Measurements from ENCODE around the gene PDE4B.

PDE4B gene

DNA sequence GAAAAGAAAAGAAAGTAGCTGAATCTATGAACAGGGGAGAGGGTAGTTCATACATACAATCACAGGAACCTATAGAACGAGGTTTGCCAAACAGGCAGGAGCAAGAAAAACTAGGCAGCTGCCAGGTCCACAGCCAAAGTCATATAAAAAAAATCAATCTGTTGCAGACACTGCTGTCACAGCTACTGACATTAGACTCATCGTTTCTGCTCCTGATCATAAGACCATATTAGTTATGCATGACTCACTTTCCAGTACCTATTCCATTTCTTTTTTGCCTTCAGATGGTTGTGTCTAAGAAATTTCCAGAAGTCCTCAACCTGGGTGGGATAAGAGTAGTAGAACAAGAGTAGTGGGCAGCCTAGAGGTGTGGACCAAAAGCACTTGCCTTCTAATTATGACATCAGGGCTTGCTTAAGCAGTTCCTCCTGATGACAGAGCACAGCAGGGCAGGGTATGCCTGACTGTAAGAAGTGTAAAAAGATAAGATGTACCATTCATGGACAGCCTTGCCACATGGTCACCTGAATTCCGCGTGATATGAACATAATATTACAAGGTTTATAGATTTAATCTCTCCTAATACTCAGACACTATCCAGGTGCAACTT lies 418.0 kb downstream of the PDE4B start:
- Histone ChIP-seq H3K9ac (ENCODE audit: low read length) (no peak overlapping the region), H3K27me3 (ENCODE audit: control insufficient read depth, insufficient read depth, low read length) (no peaks in the 10 kb centered on the region), H3K4me1 (ENCODE audit: control insufficient read depth, insufficient read depth, low read length) (peaks cover 15% of the 10 kb centered on the region), H3K27ac (ENCODE audit: low read depth, low read length) (no peak overlapping the region), H3K4me3 (ENCODE audit: low read length) (no peak overlapping the region), H3K36me3 (ENCODE audit: control insufficient read depth, insufficient read depth, low read length) (no peaks in the 10 kb centered on the region)

DNA sequence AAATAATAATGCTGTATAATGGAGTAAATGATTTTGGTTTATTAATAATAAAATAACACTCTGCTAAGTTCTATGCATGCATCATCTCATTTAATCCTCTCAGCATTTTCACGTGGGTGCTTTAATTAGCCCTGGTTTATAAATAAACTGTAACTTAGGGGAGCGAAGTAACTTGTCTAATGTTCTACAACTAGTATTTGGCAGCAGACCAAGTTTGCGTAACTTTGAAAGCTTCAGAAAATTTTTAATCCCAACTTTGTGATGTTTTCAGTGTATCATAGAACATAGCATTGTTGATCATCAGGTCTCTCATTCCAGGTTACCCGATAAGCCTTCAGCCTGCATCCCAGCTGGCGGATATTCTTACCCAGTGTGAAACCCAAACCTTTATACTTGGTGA lies 418.8 kb downstream of the PDE4B start:
- no peaks in the 10 kb centered on the region for H3K27me3 ChIP-seq (ENCODE audit: control insufficient read depth, insufficient read depth, low read length)

DNA sequence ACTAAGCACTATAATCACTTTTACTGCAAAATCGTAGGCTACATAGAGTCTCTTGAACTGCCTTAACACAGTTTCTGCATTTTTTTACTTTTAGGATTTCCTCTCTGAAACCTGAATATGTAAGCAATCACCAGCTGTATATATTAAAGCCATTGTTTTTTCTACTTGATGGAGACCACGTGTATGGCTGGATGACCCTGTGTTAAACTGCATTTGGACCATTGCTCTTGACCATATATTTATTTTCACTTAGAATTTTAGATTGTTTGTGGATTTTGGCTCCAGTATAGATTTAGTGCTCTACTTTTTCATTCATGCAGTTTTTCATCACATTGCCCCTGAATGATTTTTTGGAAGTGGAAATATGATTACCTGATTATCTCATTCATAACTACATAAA lies 420.8 kb downstream of the PDE4B start:
- no peak overlapping the region for H3K9ac ChIP-seq (ENCODE audit: low read length)
- H3K36me3 ChIP-seq (ENCODE audit: control insufficient read depth, insufficient read depth, low read length) = no peaks in the 10 kb centered on the region
- H3K4me1 ChIP-seq (ENCODE audit: control insufficient read depth, insufficient read depth, low read length) = peaks cover 2% of the 10 kb centered on the region
- H3K27me3 ChIP-seq (ENCODE audit: control insufficient read depth, insufficient read depth, low read length) = no peaks in the 10 kb centered on the region
- H3K4me3 ChIP-seq (ENCODE audit: low read length) = no peak overlapping the region
- H3K27ac ChIP-seq (ENCODE audit: low read depth, low read length) = no peak overlapping the region

More for the DNA sequence above, 418.8 kb downstream of the PDE4B start:
- Histone ChIP-seq H3K9ac (ENCODE audit: low read length) (no peak overlapping the region), H3K4me1 (ENCODE audit: control insufficient read depth, insufficient read depth, low read length) (peaks cover 15% of the 10 kb centered on the region), H3K27ac (ENCODE audit: low read depth, low read length) (no peak overlapping the region), H3K4me3 (ENCODE audit: low read length) (no peak overlapping the region), H3K36me3 (ENCODE audit: control insufficient read depth, insufficient read depth, low read length) (no peaks in the 10 kb centered on the region)

DNA sequence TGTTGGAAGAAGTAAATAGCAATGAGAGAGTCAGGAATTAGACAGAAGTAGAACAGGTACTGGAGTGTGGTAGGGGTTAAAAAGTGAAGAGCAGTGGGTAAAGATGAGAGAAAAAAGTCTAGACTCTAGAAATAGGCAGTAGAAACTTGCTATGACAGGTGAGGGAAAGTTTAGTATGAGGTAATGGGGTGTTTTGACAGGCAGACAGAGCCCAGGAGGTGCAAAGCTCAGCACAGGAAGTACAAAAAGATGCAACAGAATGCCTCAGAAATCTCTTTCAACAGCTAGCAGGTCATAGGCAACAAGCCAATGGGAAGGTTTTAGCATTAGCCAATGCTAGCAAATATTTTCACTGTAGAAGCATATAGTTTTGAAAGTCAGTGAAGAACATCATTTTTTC lies 422.2 kb downstream of the PDE4B start:
- Histone ChIP-seq H3K9ac (ENCODE audit: low read length) (no peak overlapping the region), H3K36me3 (ENCODE audit: control insufficient read depth, insufficient read depth, low read length) (no peaks in the 10 kb centered on the region), H3K27me3 (ENCODE audit: control insufficient read depth, insufficient read depth, low read length) (no peaks in the 10 kb centered on the region), H3K4me1 (ENCODE audit: control insufficient read depth, insufficient read depth, low read length) (no peaks in the 10 kb centered on the region), H3K4me3 (ENCODE audit: low read length) (no peak overlapping the region), H3K27ac (ENCODE audit: low read depth, low read length) (no peak overlapping the region)

DNA sequence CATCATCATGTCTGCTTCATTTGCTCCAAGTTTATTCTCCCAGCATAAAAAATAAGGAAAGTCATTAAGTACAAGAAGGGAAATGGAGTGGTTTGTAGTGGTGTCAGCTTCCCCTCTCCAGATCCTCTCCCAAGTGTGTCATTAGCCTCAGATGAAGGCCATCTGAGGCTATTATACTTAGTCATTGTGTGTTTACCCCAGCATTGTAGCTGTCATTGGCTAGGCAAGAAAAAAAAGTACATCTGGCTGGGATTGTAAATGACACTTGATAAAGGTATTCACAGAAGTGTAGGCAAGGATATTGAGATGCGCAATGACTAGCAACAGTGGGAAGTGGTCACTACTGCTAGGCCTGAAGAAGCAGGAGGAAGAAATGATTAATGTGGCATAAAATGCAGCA lies 424.3 kb downstream of the PDE4B start:
- H3K4me1 ChIP-seq (ENCODE audit: control insufficient read depth, insufficient read depth, low read length) = no peaks in the 10 kb centered on the region
- H3K36me3 ChIP-seq (ENCODE audit: control insufficient read depth, insufficient read depth, low read length) = no peaks in the 10 kb centered on the region
- H3K27ac ChIP-seq (ENCODE audit: low read depth, low read length) = no peak overlapping the region
- H3K9ac ChIP-seq (ENCODE audit: low read length) = no peak overlapping the region
- no peak overlapping the region for H3K4me3 ChIP-seq (ENCODE audit: low read length)
- no peaks in the 10 kb centered on the region for H3K27me3 ChIP-seq (ENCODE audit: control insufficient read depth, insufficient read depth, low read length)

DNA sequence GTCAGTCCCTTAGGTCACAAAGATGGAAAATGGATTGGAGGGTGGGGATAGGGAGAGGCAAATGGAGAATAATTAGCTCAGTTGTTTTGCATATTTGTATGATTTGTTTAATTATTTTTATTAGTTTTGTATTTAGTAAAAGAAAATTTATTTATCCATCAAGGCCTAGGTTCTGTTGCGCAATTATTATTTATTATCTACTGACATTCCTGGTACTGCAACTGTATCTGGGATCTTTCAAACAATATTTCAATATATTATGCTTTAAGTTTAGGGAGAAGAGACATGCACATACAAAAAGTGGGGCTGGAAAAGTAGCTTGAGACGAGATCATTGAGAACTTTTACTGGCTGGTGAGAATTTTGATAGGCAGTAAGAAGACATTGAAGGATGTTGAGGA lies 424.9 kb downstream of the PDE4B start:
- Histone ChIP-seq H3K4me3 (ENCODE audit: low read length) (no peak overlapping the region), H3K27ac (ENCODE audit: low read depth, low read length) (no peak overlapping the region)

DNA sequence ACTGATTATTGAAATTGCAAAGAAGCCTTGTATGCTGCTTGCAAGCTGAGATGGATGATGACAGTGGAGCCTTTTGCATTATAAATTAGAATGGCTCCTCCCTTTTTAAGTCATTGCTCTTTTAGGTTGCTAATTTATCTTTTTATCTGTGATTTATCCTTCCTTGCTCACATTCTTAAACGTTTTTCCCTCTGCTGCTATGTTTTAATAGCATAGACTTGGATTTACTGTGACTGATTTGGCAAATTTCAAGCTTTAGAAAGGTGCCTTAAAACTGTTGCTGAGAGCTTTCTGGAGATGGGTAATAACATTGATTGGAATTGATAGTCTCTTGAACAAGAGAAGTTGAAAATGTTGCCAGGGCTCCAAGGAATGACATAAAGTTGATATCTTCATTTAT lies 427.8 kb downstream of the PDE4B start:
- no peaks in the 10 kb centered on the region for H3K27me3 ChIP-seq (ENCODE audit: control insufficient read depth, insufficient read depth, low read length)
- no peak overlapping the region for H3K4me3 ChIP-seq (ENCODE audit: low read length)
- H3K4me1 ChIP-seq (ENCODE audit: control insufficient read depth, insufficient read depth, low read length) = no peaks in the 10 kb centered on the region
- no peak overlapping the region for H3K9ac ChIP-seq (ENCODE audit: low read length)
- H3K27ac ChIP-seq (ENCODE audit: low read depth, low read length) = no peak overlapping the region
- no peaks in the 10 kb centered on the region for H3K36me3 ChIP-seq (ENCODE audit: control insufficient read depth, insufficient read depth, low read length)

More for the DNA sequence above, 424.9 kb downstream of the PDE4B start:
- Histone ChIP-seq H3K27me3 (ENCODE audit: control insufficient read depth, insufficient read depth, low read length) (no peaks in the 10 kb centered on the region), H3K4me1 (ENCODE audit: control insufficient read depth, insufficient read depth, low read length) (no peaks in the 10 kb centered on the region), H3K36me3 (ENCODE audit: control insufficient read depth, insufficient read depth, low read length) (no peaks in the 10 kb centered on the region), H3K9ac (ENCODE audit: low read length) (no peak overlapping the region)

DNA sequence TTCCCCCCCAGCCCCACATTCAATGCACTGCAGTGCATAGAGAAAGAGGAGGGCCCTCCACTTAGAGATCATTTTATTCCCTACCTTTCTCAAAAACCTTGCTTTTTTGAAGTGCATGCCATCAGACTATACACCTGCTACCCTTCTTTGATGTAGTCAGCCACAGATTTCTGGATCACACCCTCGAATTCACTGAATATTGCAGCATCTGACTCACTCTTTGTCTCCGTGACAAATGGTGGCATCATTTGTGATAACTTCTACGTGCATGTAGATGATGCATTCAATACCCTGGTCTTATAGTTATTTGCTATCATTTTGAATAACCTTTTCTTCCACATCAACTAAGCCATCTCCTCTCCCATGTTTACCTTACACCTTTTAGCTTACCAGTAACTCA lies 431.0 kb downstream of the PDE4B start:
- Histone ChIP-seq H3K27ac (ENCODE audit: low read depth, low read length) (no peak overlapping the region), H3K9ac (ENCODE audit: low read length) (no peak overlapping the region), H3K4me3 (ENCODE audit: low read length) (no peak overlapping the region), H3K36me3 (ENCODE audit: control insufficient read depth, insufficient read depth, low read length) (no peaks in the 10 kb centered on the region), H3K4me1 (ENCODE audit: control insufficient read depth, insufficient read depth, low read length) (no peaks in the 10 kb centered on the region), H3K27me3 (ENCODE audit: control insufficient read depth, insufficient read depth, low read length) (no peaks in the 10 kb centered on the region)

DNA sequence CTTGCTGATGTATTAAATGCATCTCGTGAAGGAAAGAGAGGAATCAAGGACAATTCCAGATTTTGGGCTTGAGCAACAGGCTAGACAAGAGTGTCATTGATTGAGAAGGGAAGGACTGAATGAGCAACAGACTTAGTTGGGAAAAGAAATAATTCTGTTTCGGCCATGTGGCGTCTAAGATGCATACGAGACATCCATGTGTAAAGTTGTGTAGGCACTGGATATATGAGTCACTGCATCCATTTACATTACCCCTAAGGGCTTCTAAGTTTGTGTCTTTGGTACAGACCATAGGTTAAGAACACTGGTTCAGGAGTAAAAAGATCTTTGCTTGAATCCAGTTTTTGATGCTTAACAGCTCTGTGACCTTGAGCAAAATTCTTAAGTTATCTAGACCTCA lies 434.3 kb downstream of the PDE4B start:
- no peak overlapping the region for H3K4me3 ChIP-seq (ENCODE audit: low read length)
- H3K27ac ChIP-seq (ENCODE audit: low read depth, low read length) = no peak overlapping the region
- no peak overlapping the region for H3K9ac ChIP-seq (ENCODE audit: low read length)
- no peaks in the 10 kb centered on the region for H3K4me1 ChIP-seq (ENCODE audit: control insufficient read depth, insufficient read depth, low read length)
- H3K36me3 ChIP-seq (ENCODE audit: control insufficient read depth, insufficient read depth, low read length) = no peaks in the 10 kb centered on the region
- H3K27me3 ChIP-seq (ENCODE audit: control insufficient read depth, insufficient read depth, low read length) = no peaks in the 10 kb centered on the region

DNA sequence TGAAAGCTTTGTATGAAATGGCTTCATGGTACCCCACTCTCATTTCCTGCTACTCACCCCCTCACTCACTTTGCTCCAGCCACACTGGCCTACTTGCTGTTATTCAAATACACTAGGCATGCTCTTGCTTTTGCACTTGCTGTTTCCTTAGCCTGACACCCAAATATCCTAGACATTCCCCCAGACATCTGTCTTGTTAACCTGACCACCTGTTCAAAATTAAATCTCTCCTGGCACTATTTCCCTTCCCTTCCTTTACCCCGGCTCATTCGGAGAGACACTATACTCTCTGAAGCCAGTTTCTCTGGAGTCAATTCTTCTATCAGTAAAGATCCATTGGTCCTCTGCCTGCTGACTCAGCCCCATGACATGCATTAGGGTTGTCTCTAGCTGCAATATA lies 435.3 kb downstream of the PDE4B start:
- Histone ChIP-seq H3K36me3 (ENCODE audit: control insufficient read depth, insufficient read depth, low read length) (no peaks in the 10 kb centered on the region), H3K27ac (ENCODE audit: low read depth, low read length) (no peak overlapping the region), H3K4me1 (ENCODE audit: control insufficient read depth, insufficient read depth, low read length) (no peaks in the 10 kb centered on the region), H3K4me3 (ENCODE audit: low read length) (no peak overlapping the region), H3K27me3 (ENCODE audit: control insufficient read depth, insufficient read depth, low read length) (no peaks in the 10 kb centered on the region), H3K9ac (ENCODE audit: low read length) (no peak overlapping the region)

DNA sequence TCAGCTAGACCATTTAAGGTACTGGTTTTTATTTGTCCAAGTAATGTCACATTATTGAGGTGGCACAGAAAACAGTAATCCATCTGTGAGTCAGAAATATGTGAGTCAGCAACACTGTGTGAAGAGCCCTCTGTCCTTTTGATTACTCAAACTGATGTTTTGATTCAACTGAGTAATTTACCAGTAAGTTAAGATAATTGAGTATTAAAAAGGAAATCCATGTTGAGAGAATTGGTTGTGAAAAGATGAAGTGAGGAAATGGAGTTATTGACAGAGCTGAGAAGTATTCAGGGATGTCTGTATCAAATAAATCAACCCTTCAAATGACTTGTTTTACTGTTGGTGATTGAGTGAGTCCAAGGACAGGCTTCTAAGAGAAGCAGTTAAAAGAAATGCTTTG lies 438.5 kb downstream of the PDE4B start:
- Histone ChIP-seq H3K36me3 (ENCODE audit: control insufficient read depth, insufficient read depth, low read length) (no peaks in the 10 kb centered on the region), H3K9ac (ENCODE audit: low read length) (no peak overlapping the region), H3K27me3 (ENCODE audit: control insufficient read depth, insufficient read depth, low read length) (no peaks in the 10 kb centered on the region), H3K4me3 (ENCODE audit: low read length) (no peak overlapping the region), H3K4me1 (ENCODE audit: control insufficient read depth, insufficient read depth, low read length) (no peaks in the 10 kb centered on the region), H3K27ac (ENCODE audit: low read depth, low read length) (no peak overlapping the region)

DNA sequence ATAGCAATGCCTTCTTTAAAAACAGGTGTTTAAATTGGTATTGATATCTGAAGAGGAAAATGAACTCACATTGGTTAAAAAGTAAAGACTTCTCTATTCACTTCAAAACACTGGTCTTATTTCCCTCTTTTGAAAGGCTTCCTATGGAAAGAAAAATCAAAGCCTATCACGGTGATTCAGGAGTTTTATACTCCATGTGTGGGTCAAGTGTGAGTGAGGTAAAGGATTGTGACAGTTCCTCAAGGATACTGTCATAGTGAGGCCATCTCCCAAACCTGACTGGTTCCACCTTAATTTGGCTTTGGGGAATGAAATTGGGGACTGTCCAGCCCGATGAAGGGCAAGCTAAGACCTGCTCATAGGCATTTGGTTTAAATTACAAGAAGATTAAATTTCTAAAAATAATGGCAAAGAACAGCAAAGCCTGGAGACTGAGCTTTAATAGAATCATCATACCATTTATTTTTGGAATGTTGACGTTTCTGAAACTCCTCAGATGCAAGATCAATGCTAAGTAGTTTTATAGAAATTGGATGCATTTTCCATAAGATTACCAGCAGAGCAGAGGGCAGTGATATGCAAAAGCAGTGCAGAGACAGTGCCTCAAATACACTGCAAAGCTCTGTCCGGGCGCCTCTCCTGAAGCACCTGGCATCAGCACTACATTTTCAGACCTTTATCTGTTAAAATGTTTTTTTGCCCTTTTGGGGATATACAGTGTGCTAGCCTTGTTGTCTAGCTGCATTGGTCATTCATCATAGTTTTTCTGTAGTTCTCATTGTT lies 439.2 kb downstream of the PDE4B start:
- Histone ChIP-seq H3K9ac (ENCODE audit: low read length) (no peak overlapping the region), H3K4me3 (ENCODE audit: low read length) (no peak overlapping the region), H3K4me1 (ENCODE audit: control insufficient read depth, insufficient read depth, low read length) (no peaks in the 10 kb centered on the region), H3K27ac (ENCODE audit: low read depth, low read length) (no peak overlapping the region), H3K36me3 (ENCODE audit: control insufficient read depth, insufficient read depth, low read length) (no peaks in the 10 kb centered on the region), H3K27me3 (ENCODE audit: control insufficient read depth, insufficient read depth, low read length) (no peaks in the 10 kb centered on the region)

DNA sequence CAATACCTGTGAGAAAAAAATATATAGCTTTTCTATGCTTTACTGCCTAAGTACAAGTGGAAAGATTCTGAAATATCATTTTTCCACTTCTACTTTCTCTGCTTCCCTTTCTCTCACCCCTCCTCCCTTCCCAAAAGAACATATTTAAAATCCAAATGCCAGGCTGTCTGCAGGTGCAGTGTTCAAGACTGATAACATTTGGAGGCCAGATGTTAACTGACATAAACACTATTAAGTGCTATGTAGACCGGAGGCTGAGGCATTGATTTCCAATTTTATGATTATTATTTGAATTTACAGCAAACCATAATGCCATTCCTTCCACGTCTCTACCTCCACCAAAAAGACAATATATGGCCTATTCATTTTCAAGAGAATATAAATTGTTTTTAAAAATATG lies 444.3 kb downstream of the PDE4B start:
- Histone ChIP-seq H3K4me3 (ENCODE audit: low read length) (no peak overlapping the region), H3K27me3 (ENCODE audit: control insufficient read depth, insufficient read depth, low read length) (no peaks in the 10 kb centered on the region), H3K36me3 (ENCODE audit: control insufficient read depth, insufficient read depth, low read length) (no peaks in the 10 kb centered on the region), H3K4me1 (ENCODE audit: control insufficient read depth, insufficient read depth, low read length) (no peaks in the 10 kb centered on the region), H3K9ac (ENCODE audit: low read length) (no peak overlapping the region), H3K27ac (ENCODE audit: low read depth, low read length) (no peak overlapping the region)

All from rectal smooth muscle tissue (tissue), 1 donor.